ENCODE results near the gene SEMA4G. TPM values are rescaled to one million over a fixed set of nuclear protein-coding genes. Genes with fewer than 3 reads are reported as not detected.

The SEMA4G gene, protein sequence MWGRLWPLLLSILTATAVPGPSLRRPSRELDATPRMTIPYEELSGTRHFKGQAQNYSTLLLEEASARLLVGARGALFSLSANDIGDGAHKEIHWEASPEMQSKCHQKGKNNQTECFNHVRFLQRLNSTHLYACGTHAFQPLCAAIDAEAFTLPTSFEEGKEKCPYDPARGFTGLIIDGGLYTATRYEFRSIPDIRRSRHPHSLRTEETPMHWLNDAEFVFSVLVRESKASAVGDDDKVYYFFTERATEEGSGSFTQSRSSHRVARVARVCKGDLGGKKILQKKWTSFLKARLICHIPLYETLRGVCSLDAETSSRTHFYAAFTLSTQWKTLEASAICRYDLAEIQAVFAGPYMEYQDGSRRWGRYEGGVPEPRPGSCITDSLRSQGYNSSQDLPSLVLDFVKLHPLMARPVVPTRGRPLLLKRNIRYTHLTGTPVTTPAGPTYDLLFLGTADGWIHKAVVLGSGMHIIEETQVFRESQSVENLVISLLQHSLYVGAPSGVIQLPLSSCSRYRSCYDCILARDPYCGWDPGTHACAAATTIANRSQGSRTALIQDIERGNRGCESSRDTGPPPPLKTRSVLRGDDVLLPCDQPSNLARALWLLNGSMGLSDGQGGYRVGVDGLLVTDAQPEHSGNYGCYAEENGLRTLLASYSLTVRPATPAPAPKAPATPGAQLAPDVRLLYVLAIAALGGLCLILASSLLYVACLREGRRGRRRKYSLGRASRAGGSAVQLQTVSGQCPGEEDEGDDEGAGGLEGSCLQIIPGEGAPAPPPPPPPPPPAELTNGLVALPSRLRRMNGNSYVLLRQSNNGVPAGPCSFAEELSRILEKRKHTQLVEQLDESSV
- total RNA-seq: under 1 TPM; 0.49 to 0.57 TPM
- 0.06 TPM for polyA plus RNA-seq

DNA sequence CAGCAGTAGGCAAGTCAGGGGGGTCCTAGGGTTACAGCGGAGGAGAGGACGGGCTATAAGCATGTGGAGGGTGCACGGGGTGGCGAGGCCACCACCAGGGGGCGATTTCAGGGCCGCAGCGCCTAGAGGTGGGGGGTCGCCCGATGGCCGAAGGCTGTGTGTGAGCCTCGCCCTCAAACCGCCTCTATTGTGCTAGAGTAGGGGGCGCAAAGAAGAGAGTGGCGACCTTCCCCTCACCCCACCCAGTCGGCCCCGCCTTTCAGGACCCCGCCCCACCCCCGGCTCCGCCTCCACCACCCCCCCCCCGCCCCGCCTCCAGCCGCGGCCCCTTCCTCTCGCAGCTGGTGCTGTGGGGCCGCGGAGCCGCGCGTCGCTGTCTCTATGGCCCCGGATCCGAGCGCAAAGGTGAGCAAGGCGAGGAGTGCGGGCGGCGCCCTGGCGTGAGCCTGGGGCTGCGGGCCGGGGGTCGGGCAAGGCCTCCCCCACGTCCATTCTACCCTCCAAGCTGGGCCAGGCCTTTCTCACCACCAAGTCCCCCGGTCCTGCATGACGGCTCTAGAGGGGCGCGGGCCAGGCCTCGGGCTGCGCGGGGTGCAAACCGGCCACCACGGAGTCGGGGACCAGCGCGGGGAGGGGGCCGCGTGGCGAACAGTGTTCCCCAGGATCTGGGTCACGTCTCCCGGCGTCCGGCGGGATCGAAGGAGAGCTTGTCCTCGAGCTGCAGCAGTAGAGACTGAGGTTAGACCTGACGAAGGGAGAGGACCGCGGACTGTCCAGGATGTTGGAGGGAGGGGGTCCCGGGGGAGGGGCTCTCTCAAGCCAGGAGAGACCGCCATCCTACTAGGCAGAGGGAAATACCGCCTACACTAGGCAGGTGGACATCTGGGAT, at the start of gene SEMA4G:
Gene SEMA4G (plus strand): TSS at position 318 of the 889 bp plus-strand sequence. CDS start 3,409 bp downstream, outside the sequence.
- peak in 4 of 5 donors; percentile 23 to 47 (median 28) for DNase-seq
- no peak within 1 kb of the TSS for H3K27ac ChIP-seq (ENCODE audit: low read depth, low read length)
- H3K27ac Mint-ChIP-seq: peak within 1 kb of the TSS in 6 of 8 donors; percentile 10 to 77 (median 34)
- H3K4me3 ChIP-seq (ENCODE audit: low read length): peak within 1 kb of the TSS; percentile 47
- POLR2A ChIA-PET: interaction anchor here (0.6 kb wide), 1 partner anchor 15 kb away, joined by 3 read pairs; no protein-coding TSS in a partner anchor
- no peaks in the 10 kb centered on the region for H3K9me3 ChIP-seq (ENCODE audit: low read length)
- H3K9me3 Mint-ChIP-seq: no peaks in the 10 kb centered on the region
- H3K36me3 Mint-ChIP-seq: peaks cover 0 to 10% (median 3%) of the 10 kb centered on the region in 3 donors
- peaks cover 8 to 20% (median 20%) of the 10 kb centered on the region in 3 donors for H3K4me1 Mint-ChIP-seq
- CTCF ChIA-PET: interaction anchor here (1.4 to 2.2 kb wide), 6 partner anchors 12 to 50 kb away, joined by 3 to 12 read pairs (median 6); no protein-coding TSS in a partner anchor
- H3K27me3 ChIP-seq (ENCODE audit: insufficient read depth, low read length, poor library complexity, severe bottlenecking): no peaks in the 10 kb centered on the region
- no peaks in the 10 kb centered on the region for H3K27me3 Mint-ChIP-seq
- H3K4me1 ChIP-seq (ENCODE audit: insufficient read depth, low read length): peaks cover 5% of the 10 kb centered on the region
- H3K36me3 ChIP-seq (ENCODE audit: insufficient read depth, low read length): no peaks in the 10 kb centered on the region
- peak within 1 kb of the TSS; percentile 69 to 89 (median 77) for H3K4me3 Mint-ChIP-seq

DNA sequence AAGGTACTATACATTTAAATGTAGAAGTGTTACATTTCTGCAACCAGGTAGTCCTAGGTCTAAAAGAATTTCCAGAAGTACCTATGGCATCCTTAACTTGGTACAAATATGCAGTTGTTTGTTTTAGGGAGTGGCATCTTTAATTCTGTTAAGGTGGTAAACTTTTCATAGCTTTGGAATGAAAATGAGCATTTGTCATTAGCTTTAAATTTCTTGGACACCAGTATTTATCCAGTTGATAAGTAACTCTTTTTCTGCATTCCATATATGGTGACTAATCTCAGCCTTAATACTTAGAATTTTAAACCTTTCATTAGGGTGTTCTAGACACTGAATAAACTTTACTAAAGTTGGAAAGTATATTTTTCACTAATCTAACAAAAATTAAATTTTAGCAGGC, 45.7 kb upstream of the SEMA4G start:
- Mint-ChIP-seq H3K4me3 (no peak overlapping the region), H3K27ac (no peak overlapping the region), H3K4me1 (peaks cover 15 to 28% (median 24%) of the 10 kb centered on the region in 3 donors), H3K36me3 (peaks cover 9 to 79% (median 29%) of the 10 kb centered on the region in 3 donors), H3K27me3 (no peaks in the 10 kb centered on the region), H3K9me3 (no peaks in the 10 kb centered on the region)
- ChIA-PET CTCF (no interaction called here), POLR2A (interaction anchor here (0.7 kb wide), 1 partner anchor 1395 kb away, joined by 3 read pairs; no protein-coding TSS in a partner anchor)
- H3K4me1 ChIP-seq (ENCODE audit: insufficient read depth, low read length): no peaks in the 10 kb centered on the region
- H3K27me3 ChIP-seq (ENCODE audit: insufficient read depth, low read length, poor library complexity, severe bottlenecking): no peaks in the 10 kb centered on the region
- no peak for DNase-seq
- no peak overlapping the region for H3K4me3 ChIP-seq (ENCODE audit: low read length)
- H3K9me3 ChIP-seq (ENCODE audit: low read length): no peaks in the 10 kb centered on the region
- peaks cover 24% of the 10 kb centered on the region for H3K36me3 ChIP-seq (ENCODE audit: insufficient read depth, low read length)
- no peak overlapping the region for H3K27ac ChIP-seq (ENCODE audit: low read depth, low read length)

DNA sequence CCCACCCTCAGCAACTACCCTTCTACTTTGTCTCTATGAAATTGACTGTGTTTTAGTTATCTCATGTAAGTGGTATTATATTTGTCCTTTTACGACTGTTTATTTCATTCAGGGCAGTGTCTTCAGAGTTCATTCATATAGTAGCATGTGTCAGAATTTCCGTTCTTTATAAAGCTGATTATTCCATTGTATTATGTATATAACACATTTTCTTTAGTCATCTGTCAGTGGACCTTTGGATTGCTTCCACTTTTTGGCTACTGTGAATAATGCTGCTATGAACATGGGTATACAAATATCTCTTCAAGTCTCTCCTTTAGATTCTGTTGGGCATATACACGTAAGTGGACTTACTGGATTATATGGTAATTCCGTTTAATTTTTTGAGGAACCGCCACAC, 42.0 kb upstream of the SEMA4G start:
- no peak for DNase-seq
- no peak overlapping the region for H3K27ac ChIP-seq (ENCODE audit: low read depth, low read length)
- Mint-ChIP-seq H3K9me3 (no peaks in the 10 kb centered on the region), H3K27me3 (no peaks in the 10 kb centered on the region), H3K4me1 (peaks cover 10 to 28% (median 24%) of the 10 kb centered on the region in 3 donors), H3K36me3 (peaks cover 14 to 86% (median 30%) of the 10 kb centered on the region in 3 donors), H3K27ac (no peak overlapping the region), H3K4me3 (no peak overlapping the region)
- ChIA-PET CTCF (no interaction called here), POLR2A (interaction anchor here (0.5 kb wide), 1 partner anchor 392 kb away, joined by 4 read pairs; no protein-coding TSS in a partner anchor)
- peaks cover 50% of the 10 kb centered on the region for H3K36me3 ChIP-seq (ENCODE audit: insufficient read depth, low read length)
- no peaks in the 10 kb centered on the region for H3K4me1 ChIP-seq (ENCODE audit: insufficient read depth, low read length)
- H3K4me3 ChIP-seq (ENCODE audit: low read length): no peak overlapping the region
- no peaks in the 10 kb centered on the region for H3K9me3 ChIP-seq (ENCODE audit: low read length)
- H3K27me3 ChIP-seq (ENCODE audit: insufficient read depth, low read length, poor library complexity, severe bottlenecking): no peaks in the 10 kb centered on the region

DNA sequence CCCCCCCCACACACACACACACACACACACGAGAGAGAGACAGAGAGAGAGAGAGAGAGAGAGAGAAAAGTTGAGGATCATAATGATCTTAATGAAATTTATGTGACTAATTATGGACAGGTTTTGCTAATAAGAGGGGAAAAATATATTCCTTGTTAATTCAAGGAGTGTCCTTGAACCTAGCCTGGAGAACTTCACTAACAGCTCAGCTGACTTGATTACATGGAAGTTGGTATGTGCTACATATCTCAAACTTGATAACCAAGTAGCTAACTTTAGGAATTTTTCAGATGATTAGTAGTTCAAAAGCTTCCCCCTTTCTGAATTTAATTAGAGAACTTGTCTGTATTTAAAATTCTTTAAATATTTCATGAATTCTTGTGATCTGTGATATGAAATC, 41.3 kb upstream of the SEMA4G start:
- Mint-ChIP-seq H3K4me3 (no peak overlapping the region), H3K4me1 (peaks cover 12 to 26% (median 24%) of the 10 kb centered on the region in 3 donors), H3K9me3 (no peaks in the 10 kb centered on the region), H3K36me3 (peaks cover 14 to 89% (median 33%) of the 10 kb centered on the region in 3 donors), H3K27me3 (no peaks in the 10 kb centered on the region), H3K27ac (peak overlapping the region in 1 of 8 donors; percentile 23)
- POLR2A ChIA-PET: no interaction called here
- H3K27me3 ChIP-seq (ENCODE audit: insufficient read depth, low read length, poor library complexity, severe bottlenecking): no peaks in the 10 kb centered on the region
- no peaks in the 10 kb centered on the region for H3K4me1 ChIP-seq (ENCODE audit: insufficient read depth, low read length)
- no peaks in the 10 kb centered on the region for H3K9me3 ChIP-seq (ENCODE audit: low read length)
- no peak for DNase-seq
- CTCF ChIA-PET: no interaction called here
- H3K27ac ChIP-seq (ENCODE audit: low read depth, low read length): no peak overlapping the region
- H3K36me3 ChIP-seq (ENCODE audit: insufficient read depth, low read length): peaks cover 53% of the 10 kb centered on the region
- H3K4me3 ChIP-seq (ENCODE audit: low read length): no peak overlapping the region

DNA sequence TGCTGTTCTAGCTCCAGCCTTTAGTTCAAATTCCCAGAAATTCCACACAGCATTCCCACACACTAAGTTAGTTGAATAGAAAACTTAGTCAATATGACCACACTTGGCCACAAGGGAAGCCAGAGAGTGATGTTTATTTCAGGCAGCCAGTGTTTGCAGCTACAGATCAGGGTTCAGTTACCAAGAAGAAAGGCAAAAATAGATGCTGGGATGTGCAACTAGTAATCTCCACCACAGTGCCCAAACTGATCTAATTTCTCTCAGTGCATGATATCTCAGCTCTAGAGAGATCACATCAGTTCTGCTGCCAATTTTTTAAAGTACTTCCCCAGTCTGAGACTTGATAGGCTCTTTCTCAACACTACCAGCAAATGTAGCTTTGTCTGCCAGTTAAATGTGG, 38.9 kb upstream of the SEMA4G start:
- Histone ChIP-seq H3K27ac (ENCODE audit: low read depth, low read length) (no peak overlapping the region), H3K4me1 (ENCODE audit: insufficient read depth, low read length) (no peaks in the 10 kb centered on the region), H3K27me3 (ENCODE audit: insufficient read depth, low read length, poor library complexity, severe bottlenecking) (no peaks in the 10 kb centered on the region), H3K4me3 (ENCODE audit: low read length) (no peak overlapping the region), H3K9me3 (ENCODE audit: low read length) (no peaks in the 10 kb centered on the region), H3K36me3 (ENCODE audit: insufficient read depth, low read length) (peaks cover 44% of the 10 kb centered on the region)
- peaks cover 7 to 14% (median 12%) of the 10 kb centered on the region in 3 donors for H3K4me1 Mint-ChIP-seq
- POLR2A ChIA-PET: no interaction called here
- peaks cover 6 to 77% (median 29%) of the 10 kb centered on the region in 3 donors for H3K36me3 Mint-ChIP-seq
- no peaks in the 10 kb centered on the region for H3K9me3 Mint-ChIP-seq
- H3K27ac Mint-ChIP-seq: peak overlapping the region in 2 of 8 donors; percentile 24 to 53
- H3K4me3 Mint-ChIP-seq: no peak overlapping the region
- DNase-seq: no peak
- CTCF ChIA-PET: no interaction called here
- H3K27me3 Mint-ChIP-seq: no peaks in the 10 kb centered on the region

DNA sequence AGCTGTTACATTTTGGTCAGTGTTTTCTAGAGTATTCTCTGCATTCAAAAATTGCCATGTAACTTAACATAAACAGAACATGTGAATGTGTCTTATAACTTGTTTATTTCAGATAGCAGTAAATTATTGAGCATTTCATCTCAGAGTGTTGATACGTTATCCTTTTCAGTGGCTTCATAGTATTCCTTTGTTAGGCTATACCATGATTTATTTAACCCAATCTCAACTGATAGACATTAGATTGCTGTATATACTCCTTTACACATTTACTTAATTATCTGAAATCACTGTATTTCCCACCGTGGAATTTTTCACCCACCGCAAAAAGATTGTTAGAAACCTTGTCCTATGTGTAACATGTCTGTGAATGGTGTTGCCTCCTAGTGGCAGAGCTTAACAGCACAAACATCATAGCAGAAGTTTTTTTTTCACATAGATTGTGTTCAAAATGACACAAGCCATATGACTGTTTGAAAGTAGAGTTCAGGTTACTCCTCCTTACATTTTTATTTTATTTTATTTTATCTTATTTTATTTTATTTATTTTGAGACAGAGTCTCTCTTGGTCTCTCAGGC, 35.1 kb upstream of the SEMA4G start:
- DNase-seq: no peak
- Histone ChIP-seq H3K9me3 (ENCODE audit: low read length) (no peaks in the 10 kb centered on the region), H3K4me3 (ENCODE audit: low read length) (no peak overlapping the region), H3K36me3 (ENCODE audit: insufficient read depth, low read length) (peaks cover 51% of the 10 kb centered on the region), H3K4me1 (ENCODE audit: insufficient read depth, low read length) (no peaks in the 10 kb centered on the region), H3K27me3 (ENCODE audit: insufficient read depth, low read length, poor library complexity, severe bottlenecking) (no peaks in the 10 kb centered on the region), H3K27ac (ENCODE audit: low read depth, low read length) (no peak overlapping the region)
- Mint-ChIP-seq H3K27me3 (no peaks in the 10 kb centered on the region), H3K36me3 (peaks cover 6 to 68% (median 17%) of the 10 kb centered on the region in 3 donors), H3K27ac (no peak overlapping the region), H3K9me3 (no peaks in the 10 kb centered on the region), H3K4me1 (peaks cover 0 to 3% (median 3%) of the 10 kb centered on the region in 3 donors), H3K4me3 (no peak overlapping the region)
- ChIA-PET POLR2A (no interaction called here), CTCF (no interaction called here)

DNA sequence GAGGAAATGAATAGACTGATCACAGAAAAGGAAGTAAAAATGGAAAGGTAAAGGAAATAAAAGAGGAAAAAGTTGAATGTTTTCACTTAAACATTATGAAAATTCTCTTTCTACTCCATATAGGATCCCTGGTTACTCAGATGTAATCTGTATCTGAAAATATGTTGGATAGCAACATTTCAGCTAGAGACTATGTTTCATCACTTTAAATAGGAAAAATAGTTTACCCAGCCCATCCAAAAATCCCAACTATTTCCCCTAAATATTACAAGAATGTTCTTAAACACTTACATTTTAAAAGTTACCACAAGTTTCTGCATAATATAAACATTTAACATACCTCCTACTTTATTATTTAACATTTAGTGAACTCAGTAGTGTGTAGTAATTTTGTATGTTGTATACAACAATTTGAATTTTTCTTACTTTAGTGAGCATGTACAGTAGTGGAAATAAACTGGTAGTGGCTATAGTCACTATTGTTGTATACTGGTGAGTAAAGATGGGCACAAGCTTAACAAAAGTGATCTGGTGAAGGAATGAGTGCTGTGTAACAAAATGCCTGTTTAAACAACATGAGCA, 29.4 kb upstream of the SEMA4G start:
- no peak overlapping the region for H3K4me3 Mint-ChIP-seq
- peaks cover 4 to 28% (median 15%) of the 10 kb centered on the region in 3 donors for H3K4me1 Mint-ChIP-seq
- H3K27me3 Mint-ChIP-seq: no peaks in the 10 kb centered on the region
- Histone ChIP-seq H3K36me3 (ENCODE audit: insufficient read depth, low read length) (peaks cover 38% of the 10 kb centered on the region), H3K4me1 (ENCODE audit: insufficient read depth, low read length) (peaks cover 5% of the 10 kb centered on the region), H3K9me3 (ENCODE audit: low read length) (no peaks in the 10 kb centered on the region), H3K27me3 (ENCODE audit: insufficient read depth, low read length, poor library complexity, severe bottlenecking) (no peaks in the 10 kb centered on the region), H3K4me3 (ENCODE audit: low read length) (no peak overlapping the region), H3K27ac (ENCODE audit: low read depth, low read length) (no peak overlapping the region)
- CTCF ChIA-PET: no interaction called here
- POLR2A ChIA-PET: no interaction called here
- no peaks in the 10 kb centered on the region for H3K9me3 Mint-ChIP-seq
- H3K27ac Mint-ChIP-seq: peak overlapping the region in 1 of 8 donors; percentile 29
- H3K36me3 Mint-ChIP-seq: peaks cover 5 to 65% (median 21%) of the 10 kb centered on the region in 3 donors
- no peak for DNase-seq
